DND-41 (cell line): Measurements from ENCODE around the gene CKAP5.

Experiments
- CTCF ChIP-seq: IDR thresholded peaks from 2 replicates; pipeline ENCODE4 v1.5.1; 2012; ENCODE audit warnings: borderline replicate concordance, low read length, moderate library complexity, mild to moderate bottlenecking; ENCODE audit not compliant: poor library complexity, severe bottlenecking; ENCODE audit errors: extremely low read depth
- EZH2 ChIP-seq: IDR thresholded peaks from 3 replicates; pipeline ENCODE4 v1.6.1; 2012; ENCODE audit warnings: borderline replicate concordance, low read depth, mild to moderate bottlenecking, moderate library complexity, low read length, inconsistent platforms; ENCODE audit not compliant: severe bottlenecking

- TF ChIP-seq EZH2 (no peak), CTCF (no peak)
These were observed 83.8 kb downstream of the CKAP5 start for GRCh38 chr11:46762248-46762647.
